ENCODE results near the gene PTCRA.
"Not testable (repeated sequence)": the region's sequence is repeated elsewhere in the genome, so short reads cannot be mapped to it uniquely, and the experiment has no call there.

The PTCRA gene

DNA sequence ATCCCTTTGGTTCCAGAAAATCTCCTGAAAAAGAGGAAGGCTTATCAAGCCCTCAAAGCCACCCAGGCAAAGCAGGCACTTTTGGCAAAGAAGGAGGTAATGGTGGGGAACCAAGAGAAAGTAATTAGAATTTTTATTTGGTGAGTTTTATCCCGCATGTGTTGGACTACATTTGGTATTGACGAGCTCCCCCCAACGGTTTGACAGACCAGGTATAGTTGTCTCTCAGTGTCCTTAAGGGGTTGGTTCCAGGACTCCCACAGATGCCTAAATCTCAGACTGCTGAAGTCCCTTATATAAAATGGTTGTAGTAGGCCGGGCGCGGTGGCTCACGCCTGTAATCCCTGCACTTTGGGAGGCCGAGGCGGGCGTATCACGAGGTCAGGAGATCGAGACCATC is 35.0 kb upstream of the PTCRA start:
- TF ChIP-seq, protein P1, sequence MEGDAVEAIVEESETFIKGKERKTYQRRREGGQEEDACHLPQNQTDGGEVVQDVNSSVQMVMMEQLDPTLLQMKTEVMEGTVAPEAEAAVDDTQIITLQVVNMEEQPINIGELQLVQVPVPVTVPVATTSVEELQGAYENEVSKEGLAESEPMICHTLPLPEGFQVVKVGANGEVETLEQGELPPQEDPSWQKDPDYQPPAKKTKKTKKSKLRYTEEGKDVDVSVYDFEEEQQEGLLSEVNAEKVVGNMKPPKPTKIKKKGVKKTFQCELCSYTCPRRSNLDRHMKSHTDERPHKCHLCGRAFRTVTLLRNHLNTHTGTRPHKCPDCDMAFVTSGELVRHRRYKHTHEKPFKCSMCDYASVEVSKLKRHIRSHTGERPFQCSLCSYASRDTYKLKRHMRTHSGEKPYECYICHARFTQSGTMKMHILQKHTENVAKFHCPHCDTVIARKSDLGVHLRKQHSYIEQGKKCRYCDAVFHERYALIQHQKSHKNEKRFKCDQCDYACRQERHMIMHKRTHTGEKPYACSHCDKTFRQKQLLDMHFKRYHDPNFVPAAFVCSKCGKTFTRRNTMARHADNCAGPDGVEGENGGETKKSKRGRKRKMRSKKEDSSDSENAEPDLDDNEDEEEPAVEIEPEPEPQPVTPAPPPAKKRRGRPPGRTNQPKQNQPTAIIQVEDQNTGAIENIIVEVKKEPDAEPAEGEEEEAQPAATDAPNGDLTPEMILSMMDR (conservative IDR thresholded peaks at IDR 0.05), result 0 out of 2 replicates have a peak, but pooled peaks have one; percentile 6
- peak overlapping the region; percentile 96 for H3K27ac ChIP-seq

DNA sequence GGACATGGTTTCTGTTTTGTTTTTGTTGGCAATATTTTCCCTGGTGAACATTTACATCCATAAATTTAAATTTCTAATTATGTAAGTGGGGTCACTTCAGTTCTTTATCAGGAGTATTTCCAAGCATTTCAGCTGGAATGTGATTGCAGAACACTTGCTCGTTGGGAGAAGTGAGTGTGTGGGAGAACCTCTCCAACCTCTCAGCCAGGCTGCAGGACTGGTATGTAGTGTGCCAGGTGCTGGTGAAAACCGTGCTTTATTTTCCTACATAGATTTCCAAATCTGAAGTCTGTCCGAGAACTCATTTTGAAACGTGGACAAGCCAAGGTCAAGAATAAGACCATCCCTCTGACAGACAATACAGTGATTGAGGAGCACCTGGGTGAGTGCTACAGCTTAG is 30.2 kb upstream of the PTCRA start:
- no peak overlapping the region for H3K27ac ChIP-seq
- TF ChIP-seq, protein P1 (conservative IDR thresholded peaks at IDR 0.05), result no peak

DNA sequence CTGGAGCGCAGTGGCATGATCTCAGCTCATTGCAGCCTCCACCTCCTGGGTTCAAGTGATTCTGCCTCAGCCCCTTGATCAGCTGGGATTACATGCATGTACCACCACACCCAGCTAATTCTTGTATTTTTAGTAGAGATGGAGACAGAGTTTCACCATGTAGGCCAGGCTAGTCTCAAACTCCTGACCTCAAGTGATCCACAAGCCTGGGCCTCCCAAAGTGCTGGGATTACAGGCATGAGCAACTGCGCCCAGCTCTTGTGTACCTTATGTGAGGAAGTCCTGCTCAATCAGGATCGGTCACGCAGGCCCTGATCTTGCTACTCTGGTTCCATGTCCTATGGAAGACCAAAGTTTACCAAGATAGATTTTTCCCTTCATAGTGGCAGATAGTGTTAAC is 27.7 kb upstream of the PTCRA start:
- not testable (repeated sequence) for H3K27ac ChIP-seq

GRCh38 chr6:42889815-42890214 is 26.0 kb upstream of the PTCRA start:
- TF ChIP-seq, protein P1 (conservative IDR thresholded peaks at IDR 0.05), result no peak
- peak overlapping the region; percentile 91 for H3K27ac ChIP-seq

DNA sequence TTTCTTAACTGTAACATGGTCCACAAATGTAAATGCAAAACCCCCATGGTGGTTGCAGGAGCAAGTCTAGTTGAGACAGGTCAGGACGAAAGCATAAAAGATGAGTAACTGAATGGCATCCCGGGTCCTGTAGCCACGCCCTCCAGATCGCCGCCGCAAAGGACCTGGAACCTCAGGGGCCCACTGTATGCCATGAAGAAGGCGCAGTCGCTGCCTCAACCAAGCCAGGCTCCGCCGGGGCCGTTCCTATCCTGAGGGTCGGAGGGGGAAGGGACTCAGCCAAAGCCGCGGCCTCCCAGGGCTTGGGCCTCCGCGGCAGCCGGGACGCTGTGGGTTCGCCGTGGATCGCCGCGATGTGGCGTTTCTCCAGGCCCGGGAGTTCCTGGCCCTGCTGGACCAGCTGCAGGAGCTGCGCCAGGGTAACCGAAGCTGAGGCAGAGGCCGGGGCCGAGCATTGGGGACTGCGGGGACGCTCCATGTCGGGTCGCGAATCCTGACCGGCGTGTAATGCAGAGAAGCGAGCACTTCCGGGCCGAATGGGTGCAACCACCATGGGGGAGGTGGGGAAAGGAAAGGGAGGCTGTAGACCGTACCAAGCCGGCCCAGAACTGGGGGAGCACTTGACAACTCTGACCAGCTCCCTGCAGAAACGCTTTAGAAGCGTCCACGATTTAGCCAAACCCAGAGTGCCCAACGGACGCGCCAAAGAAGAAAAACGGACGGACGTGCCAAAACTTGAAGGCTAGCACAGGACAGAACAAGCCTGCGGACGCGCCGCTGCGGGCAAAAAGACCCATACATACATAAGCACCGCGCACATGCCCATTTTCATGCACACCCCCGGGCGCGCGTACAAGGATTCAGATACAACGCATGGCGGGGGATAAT is 25.3 kb upstream of the PTCRA start:
- TF ChIP-seq, protein P1 (conservative IDR thresholded peaks at IDR 0.05), result no peak
- H3K27ac ChIP-seq, result peak overlapping the region; percentile 91

- H3K27ac ChIP-seq, result peak overlapping the region; percentile 91
- TF ChIP-seq, protein P1 (conservative IDR thresholded peaks at IDR 0.05), result no peak
These were observed 24.6 kb upstream of the PTCRA start for GRCh38 chr6:42891199-42891722.

DNA sequence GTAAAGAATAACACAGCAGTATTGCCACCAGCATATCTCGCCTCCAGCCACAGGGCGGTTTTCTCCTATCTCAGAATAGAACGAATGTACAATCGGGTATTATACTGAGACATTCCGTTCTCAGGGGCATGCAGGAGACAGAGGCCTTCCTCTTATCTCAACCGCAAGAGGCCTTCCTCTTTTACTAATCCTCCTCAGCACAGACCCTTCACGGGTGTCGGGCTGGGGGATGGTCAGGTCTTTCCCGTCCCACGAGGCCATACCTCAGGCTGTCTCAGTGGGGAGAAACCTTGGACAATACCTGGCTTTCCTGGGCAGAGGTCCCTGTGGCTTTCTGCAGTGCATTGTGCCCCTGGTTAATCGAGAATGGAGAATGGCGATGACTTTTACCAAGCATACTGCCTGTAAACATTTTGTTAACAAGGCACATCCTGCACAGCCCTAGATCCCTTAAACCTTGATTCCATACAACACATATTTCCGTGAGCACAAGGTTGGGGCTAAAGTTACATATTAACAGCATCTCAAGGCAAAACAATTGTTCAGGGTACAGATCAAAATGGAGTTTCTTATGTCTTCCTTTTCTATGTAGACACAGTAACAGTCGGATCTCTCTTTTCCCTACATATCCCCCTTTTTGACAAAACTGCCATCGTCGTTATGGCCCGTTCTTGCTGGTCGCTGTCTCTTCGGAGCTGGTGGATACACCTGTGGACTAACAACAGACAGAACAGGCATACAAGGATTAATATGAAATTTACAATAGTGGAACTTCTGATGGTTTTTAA is 21.6 kb upstream of the PTCRA start:
- H3K27ac ChIP-seq, result not testable (repeated sequence)

- peak overlapping the region; percentile 61; the same call in 1 of the 2 replicates for H3K27ac ChIP-seq
These were observed 19.6 kb upstream of the PTCRA start for GRCh38 chr6:42896178-42896719.

More at GRCh38 chr6:42896178-42896719, 19.6 kb upstream of the PTCRA start:
- TF ChIP-seq, protein P1 (conservative IDR thresholded peaks at IDR 0.05), result no peak
